AG10803 (cell line): ENCODE data around the gene TEX261.

Experiments
- DNase-seq: peaks from one replicate; pipeline ENCODE4 v3.0.0; 2010; ENCODE audit warnings: low read depth
- H3K4me3 ChIP-seq: 2 replicates; pipeline ENCODE4 v1.5.1; 2011; ENCODE audit warnings: mild to moderate bottlenecking, low read length, control low read depth
- CTCF ChIP-seq: conservative IDR thresholded peaks from 2 replicates; pipeline ENCODE4 v1.5.1; 2011; ENCODE audit warnings: mild to moderate bottlenecking, low read length, control low read depth, inconsistent platforms

TEX261 gene

GRCh38 chr2:70978341-70979179, 16.1 kb downstream of the TEX261 start, which contains the start of gene ANKRD53:
ANKRD53 (plus strand) TSS chr2:70978630; CDS start chr2:70978646, 16 bp downstream.
- no peak for TF ChIP-seq CTCF
- H3K4me3 ChIP-seq = peak within 1 kb of the TSS; percentile 68
- DNase-seq = peak; percentile 31

- DNase-seq = peak; percentile 87
- no peak for TF ChIP-seq CTCF
- peak overlapping the region; percentile 68 for H3K4me3 ChIP-seq
Measured at GRCh38 chr2:70977605-70978205, 17.0 kb downstream of the TEX261 start.

- no peak overlapping the region for H3K4me3 ChIP-seq
- no peak for DNase-seq
- no peak for TF ChIP-seq CTCF
Measured at GRCh38 chr2:70975237-70975636, 19.4 kb downstream of the TEX261 start.

GRCh38 chr2:70974592-70974991, 20.1 kb downstream of the TEX261 start:
- no peak for TF ChIP-seq CTCF
- H3K4me3 ChIP-seq = no peak overlapping the region
- no peak for DNase-seq

GRCh38 chr2:70967189-70967588, 27.5 kb downstream of the TEX261 start:
- no peak for TF ChIP-seq CTCF
- no peak overlapping the region for H3K4me3 ChIP-seq
- no peak for DNase-seq

- no peak overlapping the region for H3K4me3 ChIP-seq
- TF ChIP-seq CTCF = no peak
- DNase-seq = no peak
Measured at GRCh38 chr2:70966681-70967080, 28.0 kb downstream of the TEX261 start.

- no peak for DNase-seq
- no peak for TF ChIP-seq CTCF
- no peak overlapping the region for H3K4me3 ChIP-seq
Measured at GRCh38 chr2:70965506-70965905, 29.2 kb downstream of the TEX261 start.
